Measurements from ENCODE around the gene TAB2. TPM values are rescaled to one million over a fixed set of nuclear protein-coding genes. Genes with fewer than 3 reads are reported as not detected.

The TAB2 gene
- total RNA-seq, 1 experiment from 2014 or later: 56.7 TPM

GRCh38 chr6:149419696-149420404 lies 102.3 kb downstream of the TAB2 start (continued):
- TF ChIP-seq, protein P1, sequence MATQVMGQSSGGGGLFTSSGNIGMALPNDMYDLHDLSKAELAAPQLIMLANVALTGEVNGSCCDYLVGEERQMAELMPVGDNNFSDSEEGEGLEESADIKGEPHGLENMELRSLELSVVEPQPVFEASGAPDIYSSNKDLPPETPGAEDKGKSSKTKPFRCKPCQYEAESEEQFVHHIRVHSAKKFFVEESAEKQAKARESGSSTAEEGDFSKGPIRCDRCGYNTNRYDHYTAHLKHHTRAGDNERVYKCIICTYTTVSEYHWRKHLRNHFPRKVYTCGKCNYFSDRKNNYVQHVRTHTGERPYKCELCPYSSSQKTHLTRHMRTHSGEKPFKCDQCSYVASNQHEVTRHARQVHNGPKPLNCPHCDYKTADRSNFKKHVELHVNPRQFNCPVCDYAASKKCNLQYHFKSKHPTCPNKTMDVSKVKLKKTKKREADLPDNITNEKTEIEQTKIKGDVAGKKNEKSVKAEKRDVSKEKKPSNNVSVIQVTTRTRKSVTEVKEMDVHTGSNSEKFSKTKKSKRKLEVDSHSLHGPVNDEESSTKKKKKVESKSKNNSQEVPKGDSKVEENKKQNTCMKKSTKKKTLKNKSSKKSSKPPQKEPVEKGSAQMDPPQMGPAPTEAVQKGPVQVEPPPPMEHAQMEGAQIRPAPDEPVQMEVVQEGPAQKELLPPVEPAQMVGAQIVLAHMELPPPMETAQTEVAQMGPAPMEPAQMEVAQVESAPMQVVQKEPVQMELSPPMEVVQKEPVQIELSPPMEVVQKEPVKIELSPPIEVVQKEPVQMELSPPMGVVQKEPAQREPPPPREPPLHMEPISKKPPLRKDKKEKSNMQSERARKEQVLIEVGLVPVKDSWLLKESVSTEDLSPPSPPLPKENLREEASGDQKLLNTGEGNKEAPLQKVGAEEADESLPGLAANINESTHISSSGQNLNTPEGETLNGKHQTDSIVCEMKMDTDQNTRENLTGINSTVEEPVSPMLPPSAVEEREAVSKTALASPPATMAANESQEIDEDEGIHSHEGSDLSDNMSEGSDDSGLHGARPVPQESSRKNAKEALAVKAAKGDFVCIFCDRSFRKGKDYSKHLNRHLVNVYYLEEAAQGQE (IDR thresholded peaks at IDR 0.05; ENCODE audit: low read depth): no peak
- TF ChIP-seq EZH2phosphoT487 (IDR thresholded peaks at IDR 0.05; ENCODE audit: borderline replicate concordance): no peak
- TF ChIP-seq EZH2 (IDR thresholded peaks at IDR 0.05): no peak
- no peak for TF ChIP-seq RAD21 (IDR thresholded peaks at IDR 0.05; ENCODE audit: low read depth)
- no peak for TF ChIP-seq POLR2A (IDR thresholded peaks at IDR 0.05; ENCODE audit: borderline replicate concordance, extremely low read depth, insufficient read depth, insufficient read length)
- TF ChIP-seq ZNF274 (IDR thresholded peaks at IDR 0.05; ENCODE audit: low read depth, low read length): no peak

DNA sequence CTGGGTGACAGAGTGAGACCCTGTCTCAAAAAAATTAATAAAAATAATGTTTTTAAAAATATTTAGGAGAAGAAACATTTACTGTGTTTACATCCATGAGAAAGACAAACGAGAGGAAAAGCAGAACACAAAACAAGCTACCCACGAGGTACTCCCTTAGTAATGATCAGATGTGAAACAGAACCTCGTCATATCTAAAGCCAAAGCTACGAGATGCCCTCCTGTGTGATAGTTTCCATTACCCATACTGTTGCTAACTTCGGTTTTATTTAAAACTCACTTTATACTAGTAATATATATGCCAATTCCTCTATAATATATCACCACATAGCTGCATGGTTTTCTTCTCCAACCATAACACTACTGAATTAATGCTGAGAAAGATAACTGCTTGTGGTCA lies 103.6 kb downstream of the TAB2 start:
- no peak overlapping the region for H3K27ac ChIP-seq (ENCODE audit: low read depth, low read length)
- H3K9me2 ChIP-seq (ENCODE audit: insufficient read depth): no peaks in the 10 kb centered on the region
- H3K36me3 ChIP-seq (ENCODE audit: control insufficient read depth in 1 of 2, insufficient read depth in 2 of 2, low read length in 2 of 2): no peaks in the 10 kb centered on the region
- no peaks in the 10 kb centered on the region for H3K9me3 ChIP-seq (ENCODE audit: control insufficient read depth in 1 of 2, insufficient read depth in 1 of 2, low read depth in 1 of 2, low read length in 2 of 2)
- no peak overlapping the region for H3K9ac ChIP-seq (ENCODE audit: low read length)
- no peak for TF ChIP-seq CBX3 (IDR thresholded peaks at IDR 0.05; ENCODE audit: low read depth)
- RAD21 ChIA-PET (ENCODE audit: low non-redundant PET in 1 of 2, low total read pairs in 2 of 2, uncharacterized antibody in 2 of 2, unreplicated experiment in 2 of 2): no interaction called here
- CTCF ChIA-PET: interaction anchor here (0.7 to 1.2 kb wide), 3 partner anchors 11 to 344 kb away, joined by 3 to 4 read pairs (median 3); no protein-coding TSS in a partner anchor
- DNase-seq (ENCODE audit: low read depth, low spot score): no peak
- POLR2A ChIA-PET: interaction anchor here (1.1 kb wide), 1 partner anchor 11 kb away, joined by 3 read pairs; no protein-coding TSS in a partner anchor
- H3K4me2 ChIP-seq (ENCODE audit: low read length): no peak overlapping the region
- H3K4me3 ChIP-seq (replicated peaks in 1 of 2; ENCODE audit: low read depth in 1 of 2, low read length in 2 of 2): no peak overlapping the region
- no TSS peak for BruUV-seq (replicated peaks)
- no peaks in the 10 kb centered on the region for H3K79me2 ChIP-seq (ENCODE audit: insufficient read depth, low read length)
- H3K4me1 ChIP-seq (ENCODE audit: control insufficient read depth in 1 of 2, insufficient read depth in 2 of 2, low read length in 2 of 2): no peaks in the 10 kb centered on the region
- no peak overlapping the region for H2AFZ ChIP-seq (ENCODE audit: low read depth, low read length, poor library complexity, severe bottlenecking)
- peaks cover 4% of the 10 kb centered on the region; the same call in 1 of the 2 replicates for H3K27me3 ChIP-seq (ENCODE audit: insufficient read depth, low read length)
- intact Hi-C loops (cut with micrococcal nuclease): no loop called here
- H4K20me1 ChIP-seq (ENCODE audit: insufficient read depth): no peaks in the 10 kb centered on the region
- ATAC-seq: no peak

All from HCT116 (cell line).